Spleen (tissue), 11 donors: ENCODE data around the gene EDEM3. TPM values are rescaled to one million over a fixed set of nuclear protein-coding genes. Genes with fewer than 3 reads are reported as not detected.

Experiments
- DNase-seq: peaks from one replicate; pipeline ENCODE4 v3.0.0-alpha.2; 2020
- H3K27ac ChIP-seq, 8 donors: fragments of 200-600 bp; sonication (generic) in 7 of 8; 1 replicate in 4 of 8; 2 replicates in 4 of 8; pipeline versions ENCODE4 v1.5.0 to v1.8.0; 2016 to 2021; ENCODE audit warnings: inconsistent platforms in 4 of 8, mild to moderate bottlenecking in 4 of 8, moderate library complexity in 1 of 8
- H3K27me3 ChIP-seq, 7 donors: fragments of 200-600 bp; sonication (generic) in 6 of 7; replicated peaks in 1 of 7; 1 replicate in 4 of 7; 2 replicates in 3 of 7; pipeline versions ENCODE4 v1.5.0 to v1.8.0; 2016 to 2021; ENCODE audit warnings: inconsistent platforms in 3 of 7, mild to moderate bottlenecking in 1 of 7
- H3K36me3 ChIP-seq, 6 donors: fragments of 200-600 bp; sonication (generic) in 5 of 6; 1 replicate in 4 of 6; 2 replicates in 2 of 6; pipeline versions ENCODE4 v1.5.0 to v1.8.0; 2016 to 2021; ENCODE audit warnings: inconsistent platforms in 2 of 6
- H3K4me1 ChIP-seq, 6 donors: fragments of 200-600 bp; sonication (generic) in 5 of 6; 1 replicate in 3 of 6; 2 replicates in 3 of 6; pipeline versions ENCODE4 v1.5.0 to v1.8.0; 2016 to 2021; ENCODE audit warnings: inconsistent platforms in 3 of 6
- H3K4me3 ChIP-seq, 8 donors: fragments of 200-600 bp; sonication (generic) in 7 of 8; 1 replicate in 4 of 8; 2 replicates in 4 of 8; pipeline versions ENCODE4 v1.5.0 to v1.8.0; 2016 to 2021; ENCODE audit warnings: inconsistent platforms in 4 of 8, mild to moderate bottlenecking in 4 of 8, moderate library complexity in 2 of 8
- H3K9me3 ChIP-seq, 8 donors: fragments of 200-600 bp; sonication (generic) in 7 of 8; 1 replicate in 4 of 8; 2 replicates in 4 of 8; pipeline versions ENCODE4 v1.5.0 to v1.8.0; 2016 to 2021; ENCODE audit warnings: inconsistent platforms in 4 of 8
- CTCF ChIP-seq, 11 experiments: fragments of 200-600 bp in 7 of 11; fragments of 450-650 bp in 4 of 11; sonication (generic) in 4 of 11; IDR thresholded peaks in 8 of 11; conservative IDR thresholded peaks in 3 of 11; 1 replicate in 7 of 11; 2 replicates in 4 of 11; pipeline versions ENCODE4 v1.4.0 to v1.8.0; 2016 to 2021; ENCODE audit warnings: antibody characterized with exemption in 11 of 11, inconsistent platforms in 4 of 11, mild to moderate bottlenecking in 1 of 11
- POLR2A ChIP-seq, 3 donors: fragments of 450-650 bp; IDR thresholded peaks; one replicate each; pipeline ENCODE4 v1.5.1; 2017; ENCODE audit warnings: antibody characterized with exemption in 3 of 3, mild to moderate bottlenecking in 1 of 3
- POLR2AphosphoS5 ChIP-seq, 3 donors: sonication (generic); formaldehyde crosslinking; IDR thresholded peaks; one replicate each; pipeline ENCODE4 v1.5.1; 2017; ENCODE audit warnings: antibody characterized with exemption in 3 of 3
- WGBS, 5 donors: extraction: QIAGEN DNeasy Blood & Tissue Kit in 3 of 5; methylation state at CpG; one replicate each; pipeline versions ENCODE4 v1.1.5 to v1.1.7; 2013 to 2018; 5-methylcytosine and 5-hydroxymethylcytosine counted together
- intact Hi-C: fragments of 100-400 bp; cut with DNase I; formaldehyde crosslinking; loops from one replicate; pipeline ENCODE4 v1.15.0; 2023; ENCODE audit warnings: low total_unique reads
- polyA plus RNA-seq, 3 donors: library from polyadenylated mRNA; stranded (reverse); fragments of 200-250 nt; gene quantifications; one replicate each; pipeline ENCODE4 v1.2.1, GENCODE V29; 2013
- total RNA-seq, 7 donors: library from RNA; depleted of rRNA in 3 of 7; stranded (reverse); fragments of >200 nt in 3 of 7; fragmentation: NEBNext Ultra II Directional in 4 of 7; extraction: Animal tissue kit (Norgen Biotek cat#: 25700) in 4 of 7; gene quantifications; one replicate each; pipeline versions ENCODE4 v1.1.0 to v1.2.1, GENCODE V29; 2016 to 2021
- donor health status: healthy with polysubstance abuse.
- donor health status: DM: no; HTN: no; CAD: no; lungs with moderate emphysema.
- donor health status: DM: no; HTN: no; CAD: no.
- donor health status: Bipolar disorder and iron deficiency.
- donor health status: healthy.
- donor health status: DM: no; HTN: no; CAD: no.
- donor health status: DM: yes; HTN: yes; CAD: no.

EDEM3 gene
- total and polyA plus RNA-seq, 10 donors = 7.2 to 49.8 (median 31.9) TPM

- TF ChIP-seq CTCF (IDR thresholded peaks at IDR 0.05 in 8 of 11, conservative IDR thresholded peaks at IDR 0.05 in 3 of 11) = no peak
- TF ChIP-seq POLR2AphosphoS5 (IDR thresholded peaks at IDR 0.05) = no peak
- no peak for TF ChIP-seq POLR2A (IDR thresholded peaks at IDR 0.05)
- H3K27me3 ChIP-seq = no peaks in the 10 kb centered on the region
- no peak for DNase-seq
- H3K36me3 ChIP-seq = no peaks in the 10 kb centered on the region
- peaks cover 0 to 4% (median 0%) of the 10 kb centered on the region in 8 donors for H3K9me3 ChIP-seq
- WGBS, 5 donors = 87 to 92% (median 90%) methylated on average over 2 of the region's 2 CpGs
- no peaks in the 10 kb centered on the region for H3K4me1 ChIP-seq
- no peak overlapping the region for H3K27ac ChIP-seq
- H3K4me3 ChIP-seq = no peak overlapping the region
- intact Hi-C loops = no loop called here
Measured at GRCh38 chr1:184656221-184656620, 98.4 kb downstream of the EDEM3 start.

- intact Hi-C loops = no loop called here
Measured at GRCh38 chr1:184655185-184655584, 99.5 kb downstream of the EDEM3 start.

DNA sequence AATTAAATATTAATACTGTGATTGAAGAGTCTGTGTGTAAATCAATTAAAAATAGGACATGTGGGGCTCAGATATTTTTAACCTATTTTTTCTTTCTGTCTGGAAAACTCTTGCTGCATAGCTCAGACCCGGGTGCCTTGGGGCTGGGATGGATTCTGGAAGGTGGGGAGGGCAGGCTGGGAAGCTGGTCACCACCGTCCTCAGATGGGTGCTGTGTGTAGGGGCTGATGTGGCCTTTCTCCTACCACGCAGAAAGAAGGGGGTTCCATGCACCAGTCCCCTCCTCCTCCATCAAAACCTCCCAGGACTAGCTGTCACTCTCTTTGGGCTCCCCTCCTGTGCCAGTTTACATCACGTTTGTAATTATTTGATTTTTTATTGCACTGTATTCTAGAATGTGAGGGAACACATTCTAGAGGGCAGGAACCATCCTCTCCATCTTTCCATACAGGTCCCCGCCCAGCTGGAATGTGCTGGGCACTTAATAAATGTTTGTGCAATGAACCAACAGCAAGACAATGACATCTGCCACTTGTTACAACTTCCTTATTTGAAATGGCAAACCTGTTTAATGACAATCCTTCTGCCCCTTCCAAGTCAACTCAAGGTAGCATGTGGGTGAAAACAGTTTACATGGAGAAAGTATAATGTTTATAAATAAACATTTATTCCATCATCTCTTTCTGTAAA, 104.3 kb downstream of the EDEM3 start:
- no peak for DNase-seq
- Histone ChIP-seq H3K36me3 (no peaks in the 10 kb centered on the region), H3K4me3 (no peak overlapping the region), H3K27me3 (no peaks in the 10 kb centered on the region), H3K4me1 (peaks cover 0 to 15% (median 0%) of the 10 kb centered on the region in 6 donors), H3K9me3 (peaks cover 0 to 6% (median 0%) of the 10 kb centered on the region in 8 donors), H3K27ac (no peak overlapping the region)
- TF ChIP-seq POLR2A (IDR thresholded peaks at IDR 0.05) = no peak
- TF ChIP-seq CTCF (IDR thresholded peaks at IDR 0.05 in 8 of 11, conservative IDR thresholded peaks at IDR 0.05 in 3 of 11) = no peak
- no peak for TF ChIP-seq POLR2AphosphoS5 (IDR thresholded peaks at IDR 0.05)
- intact Hi-C loops = no loop called here
- 69 to 90% (median 76%) methylated on average over 5 of the region's 5 CpGs for WGBS, 5 donors

More at GRCh38 chr1:184655185-184655584, 99.5 kb downstream of the EDEM3 start:
- no peaks in the 10 kb centered on the region for H3K4me1 ChIP-seq
- no peak overlapping the region for H3K4me3 ChIP-seq
- TF ChIP-seq CTCF (IDR thresholded peaks at IDR 0.05 in 8 of 11, conservative IDR thresholded peaks at IDR 0.05 in 3 of 11) = no peak
- TF ChIP-seq POLR2AphosphoS5 (IDR thresholded peaks at IDR 0.05) = no peak
- TF ChIP-seq POLR2A (IDR thresholded peaks at IDR 0.05) = no peak
- peaks cover 0 to 4% (median 0%) of the 10 kb centered on the region in 8 donors for H3K9me3 ChIP-seq
- no peaks in the 10 kb centered on the region for H3K27me3 ChIP-seq
- H3K36me3 ChIP-seq = no peaks in the 10 kb centered on the region
- no peak overlapping the region for H3K27ac ChIP-seq
- DNase-seq = no peak

DNA sequence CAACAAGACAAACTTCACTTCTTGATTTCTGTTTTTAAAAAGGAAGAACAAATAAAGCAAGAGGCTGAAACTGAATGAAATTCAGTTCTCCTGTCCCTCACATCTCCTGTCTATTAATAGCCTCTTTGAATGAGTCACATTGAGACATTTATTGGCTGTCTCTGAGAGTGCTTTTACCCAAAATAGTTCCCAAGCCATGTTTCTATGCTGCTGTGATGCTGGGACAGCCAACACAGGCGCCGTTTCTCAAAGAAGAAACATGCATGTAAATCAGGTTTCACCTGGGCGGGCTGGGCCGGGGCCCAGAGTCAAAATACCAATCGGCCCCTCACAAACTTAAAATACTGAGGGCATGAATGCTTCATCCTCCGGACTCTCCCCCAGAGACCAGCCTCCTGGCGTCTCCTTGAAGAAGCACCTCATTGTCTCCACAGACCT, 105.2 kb downstream of the EDEM3 start:
- WGBS, 5 donors = 79 to 96% (median 88%) methylated on average over 7 of the region's 7 CpGs
- no peak for TF ChIP-seq POLR2A (IDR thresholded peaks at IDR 0.05)
- TF ChIP-seq CTCF (IDR thresholded peaks at IDR 0.05 in 8 of 11, conservative IDR thresholded peaks at IDR 0.05 in 3 of 11) = no peak
- TF ChIP-seq POLR2AphosphoS5 (IDR thresholded peaks at IDR 0.05) = no peak
- no peak overlapping the region for H3K27ac ChIP-seq

More for the DNA sequence above, 105.2 kb downstream of the EDEM3 start:
- peaks cover 0 to 6% (median 0%) of the 10 kb centered on the region in 8 donors for H3K9me3 ChIP-seq
- H3K36me3 ChIP-seq = no peaks in the 10 kb centered on the region
- DNase-seq = no peak
- no peaks in the 10 kb centered on the region for H3K27me3 ChIP-seq
- peaks cover 0 to 15% (median 0%) of the 10 kb centered on the region in 6 donors for H3K4me1 ChIP-seq
- no peak overlapping the region for H3K4me3 ChIP-seq
- intact Hi-C loops = no loop called here
